Tongue (tissue), 2 donors: ENCODE data around the gene SMCR8. TPM values are rescaled to one million over a fixed set of nuclear protein-coding genes. Genes with fewer than 3 reads are reported as not detected.
"Not testable (repeated sequence)": the region's sequence is repeated elsewhere in the genome, so short reads cannot be mapped to it uniquely, and the experiment has no call there.

ENCODE experiments used
- DNase-seq: peaks from one replicate; pipeline ENCODE4 v3.0.0-alpha.2; 2015
- total RNA-seq: library from RNA; depleted of rRNA; stranded (reverse); fragments of >200 nt; gene quantifications from one replicate; pipeline ENCODE4 v1.2.3, GENCODE V29; 2014

Gene SMCR8
- total RNA-seq, 1 donor from 2014 or later = 12.8 TPM

DNA sequence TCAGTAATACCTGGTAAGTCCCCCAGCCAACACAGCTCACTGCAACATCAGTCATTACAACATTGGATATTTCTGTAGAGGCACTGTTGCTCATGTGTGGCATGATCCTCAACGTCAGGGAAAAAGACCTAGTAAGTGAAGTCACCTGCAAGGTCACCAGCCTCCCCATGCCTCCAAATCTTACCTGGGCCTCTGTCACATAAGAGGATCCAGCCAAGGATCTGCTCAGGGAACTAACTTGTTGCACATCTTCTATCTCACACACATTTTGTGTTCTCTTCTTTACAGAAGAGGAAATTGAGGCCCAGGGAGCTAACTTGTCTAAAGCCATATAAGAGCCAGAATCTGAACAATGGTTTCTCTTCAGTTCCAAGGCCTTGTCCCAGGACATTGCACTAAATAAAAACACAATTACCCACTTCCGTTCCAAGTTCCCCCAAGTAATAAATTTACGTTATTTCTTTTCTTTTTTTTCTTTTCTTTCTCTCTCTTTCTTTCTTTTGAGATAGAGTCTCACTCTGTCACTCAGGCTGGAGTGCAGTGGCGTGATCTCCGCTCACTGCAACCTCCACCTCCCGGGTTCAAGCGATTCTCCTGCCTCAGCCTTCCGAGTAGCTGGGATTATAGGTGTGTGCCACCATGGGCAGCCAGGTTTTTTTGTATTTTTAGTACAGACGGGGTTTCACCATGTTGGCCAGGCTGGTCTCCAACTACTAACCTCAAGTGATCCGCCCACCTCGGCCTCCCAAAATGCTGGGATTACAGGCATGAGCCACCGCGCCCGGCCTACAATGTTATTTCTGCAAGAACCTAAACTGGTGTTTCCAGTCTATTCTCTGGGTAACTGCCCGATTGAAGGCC lies 47.0 kb downstream of the SMCR8 start:
- no peak for DNase-seq

DNA sequence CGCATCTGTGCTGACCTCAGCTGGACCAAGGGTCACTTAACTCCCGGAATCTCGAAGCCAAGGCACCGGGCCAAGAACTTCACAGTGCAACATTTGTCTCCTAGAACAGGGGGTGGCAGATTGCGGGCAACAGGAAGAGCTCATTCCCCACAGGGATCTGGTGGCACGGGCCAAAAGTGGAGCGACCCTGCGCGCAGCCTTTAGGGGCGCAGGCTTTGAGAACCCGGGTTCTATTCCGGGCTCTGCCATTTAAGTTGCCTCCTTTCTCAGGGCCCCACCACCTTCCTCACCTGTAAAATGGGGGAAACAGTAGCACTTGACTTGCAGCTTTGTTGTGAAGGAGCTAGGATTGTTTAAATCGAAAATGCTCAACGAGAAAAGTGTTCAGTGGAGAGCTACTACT lies 47.6 kb downstream of the SMCR8 start:
- peak; percentile 68 for DNase-seq

DNA sequence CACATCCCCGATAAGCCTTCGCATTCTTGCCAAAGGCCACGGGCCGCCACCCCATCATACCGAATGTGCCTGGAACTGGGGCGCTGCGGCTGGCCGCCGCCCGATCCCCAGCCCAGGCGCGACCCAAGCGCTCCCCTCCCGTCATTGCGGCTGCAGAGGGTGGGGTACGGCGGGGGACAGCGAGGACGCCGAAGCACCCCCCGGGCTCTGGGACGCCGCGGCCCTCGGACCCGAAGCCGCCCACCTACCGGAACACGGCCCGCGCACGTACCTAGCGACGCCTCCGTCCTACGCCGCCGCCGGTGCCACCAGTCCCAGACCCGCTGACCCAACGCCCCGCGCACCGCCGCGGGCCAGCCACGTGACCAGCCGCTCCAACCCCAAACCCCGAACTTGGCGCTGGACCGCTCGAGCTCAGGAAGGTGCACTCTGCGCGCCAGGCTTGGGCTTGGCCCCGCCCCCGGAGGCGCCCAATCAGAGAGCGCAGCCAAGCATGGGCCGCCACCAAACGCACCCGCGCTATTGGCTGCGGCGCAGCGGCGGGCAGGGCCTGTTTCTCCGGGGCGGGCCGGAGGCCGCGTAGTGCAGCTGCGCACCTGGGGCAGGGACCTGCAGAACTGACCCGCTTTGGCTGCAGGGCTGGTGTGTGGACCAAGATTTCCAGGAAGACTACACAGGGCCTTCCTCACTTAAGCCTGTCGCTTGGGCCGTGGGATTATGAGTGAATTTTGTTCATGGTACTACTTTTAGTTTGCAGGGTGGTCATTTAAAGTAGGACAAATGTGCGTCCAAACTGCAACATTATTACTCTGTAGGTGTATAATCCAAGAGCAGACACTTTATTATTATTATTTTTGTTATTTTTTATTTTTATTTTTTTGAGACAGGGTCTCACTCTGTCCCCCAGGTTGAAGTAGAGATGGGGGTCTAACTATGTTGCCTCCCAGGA lies 48.3 kb downstream of the SMCR8 start, which contains the start of gene SHMT1:
Gene SHMT1 (minus strand): TSS at position 450 of the 949 bp plus-strand sequence. CDS start 7,569 bp downstream, outside the sequence.
- peak; percentile 96 for DNase-seq

DNA sequence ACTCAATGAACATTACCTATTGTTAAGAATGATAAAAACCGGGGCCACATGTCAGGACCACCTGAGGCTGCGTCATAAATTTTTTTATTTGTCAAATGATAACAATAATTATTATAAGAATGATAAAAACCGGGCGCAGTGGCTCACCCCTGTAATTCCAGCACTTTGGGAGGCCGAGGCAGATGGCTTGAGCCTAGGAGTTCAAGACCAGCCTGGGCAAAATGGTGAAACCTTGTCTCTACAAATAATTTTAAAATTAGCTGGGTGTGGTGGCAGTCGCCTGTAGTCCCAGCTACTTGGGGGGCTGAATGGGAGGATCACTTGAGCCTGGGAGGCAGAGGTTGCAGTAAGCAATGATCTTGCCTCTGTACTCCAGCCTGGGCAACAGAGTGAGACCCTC lies 49.1 kb downstream of the SMCR8 start:
- DNase-seq = no peak

GRCh38 chr17:18368946-18369345 lies 53.9 kb downstream of the SMCR8 start:
- no peak for DNase-seq

- no peak for DNase-seq
These were observed 55.7 kb downstream of the SMCR8 start for GRCh38 chr17:18370761-18371160.

DNA sequence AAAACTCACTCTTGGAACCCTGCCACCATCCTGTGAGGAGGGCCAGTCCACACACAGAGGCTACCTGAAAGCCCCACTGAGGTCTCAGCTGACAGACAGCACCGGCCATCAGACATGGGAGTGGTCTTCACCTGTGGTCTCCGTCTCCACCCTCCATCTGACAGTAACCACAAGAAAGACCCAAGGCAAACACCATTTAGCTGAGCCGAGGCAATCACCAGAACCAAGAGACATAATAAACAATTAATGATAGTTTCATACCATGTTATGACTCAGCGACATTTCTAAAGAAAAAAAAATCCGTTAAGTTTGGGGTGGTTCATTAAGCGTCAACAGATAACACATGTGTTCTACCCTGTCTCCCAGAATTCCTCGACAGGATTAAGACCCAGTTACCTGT lies 56.4 kb downstream of the SMCR8 start:
- DNase-seq = no peak

GRCh38 chr17:18373181-18373580 lies 58.1 kb downstream of the SMCR8 start:
- DNase-seq = not testable (repeated sequence)

DNA sequence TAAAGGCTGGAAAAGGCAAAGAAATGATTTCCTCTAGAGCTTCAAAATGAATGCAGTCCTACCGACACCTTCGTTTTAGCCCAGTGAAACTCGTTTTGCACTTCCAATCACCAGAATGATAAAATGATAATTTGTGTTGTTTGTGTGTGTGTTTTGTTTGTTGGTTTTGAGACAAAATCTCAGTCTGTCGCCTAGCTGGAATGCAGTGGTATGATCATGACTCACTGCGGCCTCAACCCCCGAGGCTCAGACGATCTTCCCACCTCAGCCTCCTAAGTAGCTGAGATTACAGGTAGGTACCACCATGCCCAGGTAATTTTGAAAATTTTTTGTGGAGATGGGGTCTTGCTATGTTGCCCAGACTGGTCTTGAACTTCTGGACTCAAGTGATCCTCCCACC lies 59.1 kb downstream of the SMCR8 start:
- no peak for DNase-seq

Other genes with a start within 250 kb of the SMCR8 start
- 23.9 TPM for gene DRG2, start 227.3 kb upstream of the SMCR8 start, total RNA-seq
- gene MYO15A, start 206.5 kb upstream of the SMCR8 start, total RNA-seq = 0.21 TPM
- 124 TPM for gene ALKBH5, start 131.5 kb upstream of the SMCR8 start, total RNA-seq
- gene LLGL1, start 89.7 kb upstream of the SMCR8 start, total RNA-seq = 26.0 TPM
- gene FLII, start 56.6 kb upstream of the SMCR8 start, total RNA-seq = 201 TPM
- gene MIEF2, start 54.6 kb upstream of the SMCR8 start, total RNA-seq = 26.6 TPM
- 30.2 TPM for gene TOP3A, start 299 bp upstream of the SMCR8 start, total RNA-seq
- 34.4 TPM for gene SHMT1, start 48.3 kb downstream of the SMCR8 start, total RNA-seq
- 3.5 TPM for gene EVPLL, start 62.5 kb downstream of the SMCR8 start, total RNA-seq
- gene LGALS9C, start 161.5 kb downstream of the SMCR8 start, total RNA-seq = 5.6 TPM